ENCODE measurements around the gene SDHAF3. TPM values are rescaled to one million over a fixed set of nuclear protein-coding genes. Genes with fewer than 3 reads are reported as not detected.

The SDHAF3 gene
- total RNA-seq, 2 experiments from 2014 or later: 15.1 to 19.2 TPM

- Mint-ChIP-seq H3K27me3 (peaks cover 24% of the 10 kb centered on the region), H3K36me3 (ENCODE audit: low read depth) (no peaks in the 10 kb centered on the region), H3K27ac (no peak overlapping the region), H3K9me3 (no peaks in the 10 kb centered on the region), H3K4me1 (no peaks in the 10 kb centered on the region), H3K4me3 (no peak overlapping the region)
- POLR2A ChIA-PET: no interaction called here
- DNase-seq: no peak
- CTCF ChIA-PET: no interaction called here
These were observed 81.1 kb downstream of the SDHAF3 start for GRCh38 chr7:97198596-97198995.

- Mint-ChIP-seq H3K36me3 (ENCODE audit: low read depth) (no peaks in the 10 kb centered on the region), H3K27me3 (peaks cover 22% of the 10 kb centered on the region), H3K4me3 (no peak overlapping the region), H3K4me1 (no peaks in the 10 kb centered on the region), H3K27ac (no peak overlapping the region), H3K9me3 (no peaks in the 10 kb centered on the region)
- DNase-seq: no peak
- CTCF ChIA-PET: no interaction called here
- POLR2A ChIA-PET: no interaction called here
These were observed 82.5 kb downstream of the SDHAF3 start for GRCh38 chr7:97200018-97200417.

- DNase-seq: no peak
- Mint-ChIP-seq H3K4me3 (no peak overlapping the region), H3K27me3 (peaks cover 3% of the 10 kb centered on the region), H3K36me3 (ENCODE audit: low read depth) (no peaks in the 10 kb centered on the region), H3K9me3 (no peaks in the 10 kb centered on the region), H3K27ac (no peak overlapping the region), H3K4me1 (no peaks in the 10 kb centered on the region)
- ChIA-PET CTCF (no interaction called here), POLR2A (no interaction called here)
These were observed 86.5 kb downstream of the SDHAF3 start for GRCh38 chr7:97203957-97204356.

- no peak for DNase-seq
- Mint-ChIP-seq H3K4me1 (no peaks in the 10 kb centered on the region), H3K27me3 (no peaks in the 10 kb centered on the region), H3K4me3 (no peak overlapping the region), H3K36me3 (ENCODE audit: low read depth) (no peaks in the 10 kb centered on the region), H3K27ac (no peak overlapping the region), H3K9me3 (no peaks in the 10 kb centered on the region)
- ChIA-PET POLR2A (no interaction called here), CTCF (no interaction called here)
These were observed 87.3 kb downstream of the SDHAF3 start for GRCh38 chr7:97204821-97205220.

GRCh38 chr7:97215556-97215955 lies 98.1 kb downstream of the SDHAF3 start:
- no peak overlapping the region for H3K27ac Mint-ChIP-seq
- H3K36me3 Mint-ChIP-seq (ENCODE audit: low read depth): no peaks in the 10 kb centered on the region
- H3K4me3 Mint-ChIP-seq: no peak overlapping the region
- no peak for DNase-seq
- peaks cover 2% of the 10 kb centered on the region for H3K27me3 Mint-ChIP-seq
- ChIA-PET CTCF (no interaction called here), POLR2A (no interaction called here)
- H3K4me1 Mint-ChIP-seq: no peaks in the 10 kb centered on the region
- no peaks in the 10 kb centered on the region for H3K9me3 Mint-ChIP-seq

- no peak for DNase-seq
- no peak overlapping the region for H3K4me3 Mint-ChIP-seq
- no peak overlapping the region for H3K27ac Mint-ChIP-seq
- H3K36me3 Mint-ChIP-seq (ENCODE audit: low read depth): no peaks in the 10 kb centered on the region
- H3K4me1 Mint-ChIP-seq: no peaks in the 10 kb centered on the region
- ChIA-PET POLR2A (no interaction called here), CTCF (interaction anchor here (0.6 kb wide), 1 partner anchor 566 kb away, joined by 3 read pairs; no protein-coding TSS in a partner anchor)
- peaks cover 3% of the 10 kb centered on the region for H3K27me3 Mint-ChIP-seq
- no peaks in the 10 kb centered on the region for H3K9me3 Mint-ChIP-seq
These were observed 101.3 kb downstream of the SDHAF3 start for GRCh38 chr7:97218767-97219166.

GRCh38 chr7:97219237-97219636 lies 101.7 kb downstream of the SDHAF3 start:
- H3K27me3 Mint-ChIP-seq: peaks cover 3% of the 10 kb centered on the region
- ChIA-PET CTCF (no interaction called here), POLR2A (no interaction called here)
- no peaks in the 10 kb centered on the region for H3K36me3 Mint-ChIP-seq (ENCODE audit: low read depth)
- H3K27ac Mint-ChIP-seq: no peak overlapping the region
- no peaks in the 10 kb centered on the region for H3K4me1 Mint-ChIP-seq
- no peaks in the 10 kb centered on the region for H3K9me3 Mint-ChIP-seq
- no peak overlapping the region for H3K4me3 Mint-ChIP-seq
- no peak for DNase-seq

- Mint-ChIP-seq H3K27ac (no peak overlapping the region), H3K4me1 (no peaks in the 10 kb centered on the region), H3K9me3 (no peaks in the 10 kb centered on the region), H3K36me3 (ENCODE audit: low read depth) (no peaks in the 10 kb centered on the region), H3K4me3 (no peak overlapping the region), H3K27me3 (peaks cover 2% of the 10 kb centered on the region)
- ChIA-PET POLR2A (no interaction called here), CTCF (no interaction called here)
- DNase-seq: no peak
These were observed 106.8 kb downstream of the SDHAF3 start for GRCh38 chr7:97224316-97224715.

- no peak for DNase-seq
- ChIA-PET POLR2A (no interaction called here), CTCF (no interaction called here)
- Mint-ChIP-seq H3K9me3 (no peaks in the 10 kb centered on the region), H3K27me3 (peaks cover 2% of the 10 kb centered on the region), H3K36me3 (ENCODE audit: low read depth) (no peaks in the 10 kb centered on the region), H3K4me3 (no peak overlapping the region), H3K27ac (no peak overlapping the region), H3K4me1 (no peaks in the 10 kb centered on the region)
These were observed 109.0 kb downstream of the SDHAF3 start for GRCh38 chr7:97226541-97226940.

Other genes starting within 250 kb of the SDHAF3 start
- not detected for gene DLX6, start 112.1 kb upstream of the SDHAF3 start, total RNA-seq
- not detected for gene DLX5, start 92.9 kb upstream of the SDHAF3 start, total RNA-seq

All from activated CD4-positive, alpha-beta T cell treated with anti-CD3 and anti-CD28 coated beads, Interleukin-2, amount 10 ng/mL, durations not matched to agents 7 days and 5 days (primary cell).